Tibial nerve (tissue), 4 donors: Measurements from ENCODE around the gene ANO9. TPM values are rescaled to one million over a fixed set of nuclear protein-coding genes. Genes with fewer than 3 reads are reported as not detected.

Source experiments
- DNase-seq, 2 donors: peaks; one replicate each; pipeline ENCODE4 v3.0.0-alpha.2; 2019; ENCODE audit warnings: low spot score in 2 of 2
- H3K27ac ChIP-seq, 4 donors: fragments of 200-600 bp; sonication (generic) in 3 of 4; one replicate each; pipeline ENCODE4 v1.5.1; 2017 to 2019; ENCODE audit warnings: mild to moderate bottlenecking in 1 of 4
- H3K27me3 ChIP-seq, 2 donors: fragments of 200-600 bp; sonication (generic) in 1 of 2; one replicate each; pipeline versions ENCODE4 v1.5.1 to v1.6.0; 2017 to 2019
- H3K36me3 ChIP-seq, 3 donors: fragments of 200-600 bp; sonication (generic); one replicate each; pipeline ENCODE4 v1.5.1; 2018 to 2019
- H3K4me1 ChIP-seq, 4 donors: fragments of 200-600 bp; sonication (generic) in 3 of 4; one replicate each; pipeline ENCODE4 v1.5.1; 2017 to 2019
- H3K4me3 ChIP-seq, 4 donors: fragments of 200-600 bp; sonication (generic) in 3 of 4; one replicate each; pipeline ENCODE4 v1.5.1; 2017 to 2019; ENCODE audit warnings: mild to moderate bottlenecking in 1 of 4, moderate library complexity in 1 of 4
- H3K9me3 ChIP-seq, 4 donors: fragments of 200-600 bp; sonication (generic) in 3 of 4; one replicate each; pipeline ENCODE4 v1.5.1; 2017 to 2019
- EP300 ChIP-seq, 2 donors: sonication (generic); formaldehyde crosslinking; IDR thresholded peaks; one replicate each; pipeline ENCODE4 v1.6.1; 2017; ENCODE audit warnings: antibody characterized with exemption in 2 of 2, mild to moderate bottlenecking in 1 of 2
- POLR2A ChIP-seq, 2 donors: fragments of 450-650 bp; IDR thresholded peaks; one replicate each; pipeline ENCODE4 v1.6.1; 2017; ENCODE audit warnings: antibody characterized with exemption in 2 of 2, mild to moderate bottlenecking in 2 of 2, moderate library complexity in 2 of 2
- WGBS, 2 donors: methylation state at CpG; one replicate each; pipeline ENCODE4 v1.1.5; 2018; 5-methylcytosine and 5-hydroxymethylcytosine counted together
- total RNA-seq, 4 donors: library from RNA; depleted of rRNA; stranded (reverse); fragments of >200 nt; gene quantifications; one replicate each; pipeline ENCODE4 v1.1.0, GENCODE V29; 2016
- TF ChIP-seq, protein P1 (sequence below), 5 experiments: fragments of 200-600 bp in 3 of 5; fragments of 450-650 bp in 2 of 5; sonication (generic) in 3 of 5; IDR thresholded peaks; one replicate each; pipeline ENCODE4 v1.5.1; 2016 to 2019; ENCODE audit warnings: antibody characterized with exemption in 5 of 5, mild to moderate bottlenecking in 3 of 5, moderate library complexity in 2 of 5

The ANO9 gene
- total RNA-seq, 4 donors from 2014 or later: 0.78 to 0.90 (median 0.87) TPM; not detected in 1

- DNase-seq: no peak
- H3K36me3 ChIP-seq: peaks cover 0 to 14% (median 0%) of the 10 kb centered on the region in 3 donors
- H3K4me1 ChIP-seq: peaks cover 0 to 38% (median 11%) of the 10 kb centered on the region in 4 donors
- H3K27me3 ChIP-seq: peaks cover 0 to 31% of the 10 kb centered on the region in 2 donors
- 78 to 79% methylated on average over 18 to 19 of the region's 19 CpGs for WGBS, 2 donors
- H3K9me3 ChIP-seq: no peaks in the 10 kb centered on the region
- no peak overlapping the region for H3K4me3 ChIP-seq
- TF ChIP-seq, protein P1, sequence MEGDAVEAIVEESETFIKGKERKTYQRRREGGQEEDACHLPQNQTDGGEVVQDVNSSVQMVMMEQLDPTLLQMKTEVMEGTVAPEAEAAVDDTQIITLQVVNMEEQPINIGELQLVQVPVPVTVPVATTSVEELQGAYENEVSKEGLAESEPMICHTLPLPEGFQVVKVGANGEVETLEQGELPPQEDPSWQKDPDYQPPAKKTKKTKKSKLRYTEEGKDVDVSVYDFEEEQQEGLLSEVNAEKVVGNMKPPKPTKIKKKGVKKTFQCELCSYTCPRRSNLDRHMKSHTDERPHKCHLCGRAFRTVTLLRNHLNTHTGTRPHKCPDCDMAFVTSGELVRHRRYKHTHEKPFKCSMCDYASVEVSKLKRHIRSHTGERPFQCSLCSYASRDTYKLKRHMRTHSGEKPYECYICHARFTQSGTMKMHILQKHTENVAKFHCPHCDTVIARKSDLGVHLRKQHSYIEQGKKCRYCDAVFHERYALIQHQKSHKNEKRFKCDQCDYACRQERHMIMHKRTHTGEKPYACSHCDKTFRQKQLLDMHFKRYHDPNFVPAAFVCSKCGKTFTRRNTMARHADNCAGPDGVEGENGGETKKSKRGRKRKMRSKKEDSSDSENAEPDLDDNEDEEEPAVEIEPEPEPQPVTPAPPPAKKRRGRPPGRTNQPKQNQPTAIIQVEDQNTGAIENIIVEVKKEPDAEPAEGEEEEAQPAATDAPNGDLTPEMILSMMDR (IDR thresholded peaks at IDR 0.05): no peak
- TF ChIP-seq EP300 (IDR thresholded peaks at IDR 0.05) (no peak), POLR2A (IDR thresholded peaks at IDR 0.05) (no peak)
- peak overlapping the region in 1 of 4 donors; percentile 76 for H3K27ac ChIP-seq
Observed at GRCh38 chr11:371716-372590, 69.9 kb downstream of the ANO9 start.

- no peak for DNase-seq
- no peak overlapping the region for H3K4me3 ChIP-seq
- TF ChIP-seq EP300 (IDR thresholded peaks at IDR 0.05): no peak
- TF ChIP-seq, protein P1 (IDR thresholded peaks at IDR 0.05): no peak
- TF ChIP-seq POLR2A (IDR thresholded peaks at IDR 0.05): no peak
- H3K36me3 ChIP-seq: peaks cover 0 to 5% (median 0%) of the 10 kb centered on the region in 3 donors
- no peaks in the 10 kb centered on the region for H3K9me3 ChIP-seq
- peak overlapping the region in 1 of 4 donors; percentile 76 for H3K27ac ChIP-seq
- peaks cover 0 to 40% of the 10 kb centered on the region in 2 donors for H3K27me3 ChIP-seq
- peaks cover 0 to 38% (median 11%) of the 10 kb centered on the region in 4 donors for H3K4me1 ChIP-seq
- WGBS, 2 donors: 68 to 100% methylated on average over 1 to 5 of the region's 5 CpGs
Observed at GRCh38 chr11:371051-371450, 70.8 kb downstream of the ANO9 start.

DNA sequence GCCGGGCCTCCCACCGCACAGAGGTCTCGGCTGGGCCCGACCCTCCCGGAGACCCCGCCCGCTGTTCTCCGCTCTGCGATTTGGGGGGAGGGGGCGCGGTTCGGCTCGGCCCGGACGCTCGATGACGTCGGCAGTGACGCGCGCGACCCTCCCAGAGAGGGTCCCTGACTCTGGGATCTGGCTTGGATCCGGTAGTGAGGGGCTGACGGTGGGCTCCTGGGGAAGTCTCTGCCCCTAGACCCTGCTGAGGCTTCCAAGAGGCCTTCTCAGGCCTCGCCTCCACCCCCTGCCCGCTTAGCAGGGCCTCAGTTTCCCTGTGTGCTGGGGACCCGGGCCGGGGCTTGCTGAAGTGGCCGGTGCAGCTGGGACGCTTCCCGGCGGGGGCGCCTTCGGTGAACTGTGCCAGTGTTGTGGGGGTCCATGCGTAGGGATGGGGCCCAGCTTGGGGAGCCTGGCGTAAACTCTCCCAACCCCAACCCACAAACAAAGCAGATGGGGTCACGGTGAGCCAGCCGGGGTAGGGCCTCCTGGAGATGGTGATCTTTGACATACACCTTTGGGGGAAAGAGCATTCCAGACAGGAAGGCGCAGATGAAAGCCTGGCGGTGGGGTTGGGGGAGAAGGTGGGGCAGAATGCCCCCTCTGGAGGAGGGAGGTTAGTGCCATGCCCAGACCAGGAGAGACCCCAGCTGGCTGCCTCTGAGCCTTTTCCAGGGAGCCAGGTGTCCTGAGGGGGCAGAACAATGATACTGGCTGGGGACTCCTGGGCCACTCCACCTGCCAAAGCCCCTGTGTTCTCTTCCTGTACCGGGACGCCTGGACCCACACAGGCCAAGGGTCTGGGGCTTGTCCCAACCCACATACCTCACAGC lies 71.5 kb downstream of the ANO9 start:
- no peak for TF ChIP-seq EP300 (IDR thresholded peaks at IDR 0.05)
- no peak for TF ChIP-seq POLR2A (IDR thresholded peaks at IDR 0.05)
- TF ChIP-seq, protein P1 (IDR thresholded peaks at IDR 0.05): no peak
- H3K27ac ChIP-seq: peak overlapping the region in 3 of 4 donors; percentile 40 to 76 (median 67)
- peak overlapping the region; percentile 7 to 52 (median 26) for H3K4me3 ChIP-seq
- no peaks in the 10 kb centered on the region for H3K36me3 ChIP-seq
- no peak for DNase-seq
- 15 to 39% methylated on average over 25 to 38 of the region's 42 CpGs for WGBS, 2 donors
- peaks cover 0 to 38% (median 11%) of the 10 kb centered on the region in 4 donors for H3K4me1 ChIP-seq
- peaks cover 0 to 46% of the 10 kb centered on the region in 2 donors for H3K27me3 ChIP-seq
- H3K9me3 ChIP-seq: no peaks in the 10 kb centered on the region

DNA sequence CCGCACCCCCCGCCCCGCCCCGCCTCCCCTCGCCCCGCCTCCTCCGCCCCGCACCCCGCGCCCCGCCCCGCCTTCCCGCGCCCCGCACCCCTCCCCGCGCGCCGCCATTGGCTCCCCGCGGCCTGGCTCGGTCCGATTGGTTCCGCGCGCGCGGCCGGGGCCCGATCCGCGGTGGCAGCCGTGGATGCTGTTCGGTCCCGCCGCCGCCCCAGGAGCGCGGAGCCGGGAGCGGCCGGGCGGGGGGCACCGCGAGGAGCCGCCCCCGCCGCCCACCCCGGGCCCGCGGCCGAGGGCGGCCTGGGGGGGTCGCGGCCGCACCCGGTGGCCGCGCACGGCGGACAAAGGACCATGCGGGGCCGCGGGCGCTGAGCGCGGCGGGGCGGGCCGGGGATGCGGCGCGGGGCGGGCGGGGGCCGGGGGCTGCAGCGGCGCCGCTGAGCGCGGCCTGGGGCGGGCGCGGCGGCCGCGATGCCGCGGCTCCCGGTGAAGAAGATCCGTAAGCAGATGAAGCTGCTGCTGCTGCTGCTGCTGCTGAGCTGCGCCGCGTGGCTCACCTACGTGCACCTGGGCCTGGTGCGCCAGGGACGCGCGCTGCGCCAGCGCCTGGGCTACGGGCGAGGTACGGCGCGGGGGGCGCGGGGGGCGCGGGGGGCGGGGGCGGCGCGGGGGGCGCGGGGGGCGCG lies 72.3 kb downstream of the ANO9 start, which contains the start of gene B4GALNT4:
Gene B4GALNT4, plus strand, starts transcription at position 164 of the 683 bp plus-strand sequence. Its CDS starts 305 bp downstream, at position 469.
- no peaks in the 10 kb centered on the region for H3K9me3 ChIP-seq
- H3K4me1 ChIP-seq: peaks cover 0 to 38% (median 11%) of the 10 kb centered on the region in 4 donors
- H3K27me3 ChIP-seq: peaks cover 0 to 54% of the 10 kb centered on the region in 2 donors
- DNase-seq: no peak
- H3K36me3 ChIP-seq: no peaks in the 10 kb centered on the region
- TF ChIP-seq POLR2A (IDR thresholded peaks at IDR 0.05): no peak
- no peak for TF ChIP-seq EP300 (IDR thresholded peaks at IDR 0.05)
- TF ChIP-seq, protein P1 (IDR thresholded peaks at IDR 0.05): no peak
- H3K27ac ChIP-seq: peak within 1 kb of the TSS in 3 of 4 donors; percentile 40 to 76 (median 67)
- H3K4me3 ChIP-seq: peak within 1 kb of the TSS; percentile 14 to 52 (median 26)
- 0% methylated on average over 7 of the region's 118 CpGs; no CpG with 5 or more reads in 1 of the 2 donors for WGBS, 2 donors
